Fibroblast of skin of abdomen (primary cell): Measurements from ENCODE around the gene JMJD1C.
"Not testable (repeated sequence)": the region's sequence is repeated elsewhere in the genome, so short reads cannot be mapped to it uniquely, and the experiment has no call there.

Experiments used
- DNase-seq: peaks from one replicate; pipeline ENCODE4 v3.0.0-alpha.2; 2013

The JMJD1C gene

DNA sequence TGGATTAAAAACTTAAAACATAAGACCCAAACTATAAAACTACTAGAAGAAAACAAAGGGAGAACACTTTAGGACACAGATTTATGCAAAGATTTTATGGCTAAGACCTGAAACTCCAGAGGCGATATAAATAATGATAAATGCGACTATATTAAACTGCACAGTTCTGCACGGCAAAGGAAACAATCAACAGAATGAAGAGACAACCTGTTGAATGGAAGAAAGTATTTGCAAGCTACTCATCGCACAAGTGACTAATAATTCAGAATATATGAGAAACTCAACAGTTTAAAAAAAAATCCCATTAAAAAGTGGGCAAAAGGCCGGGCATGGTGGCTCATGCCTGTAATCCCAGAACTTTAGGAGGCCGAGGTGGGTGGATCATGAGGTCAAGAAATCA is 73.6 kb downstream of the JMJD1C start:
- no peak for DNase-seq

DNA sequence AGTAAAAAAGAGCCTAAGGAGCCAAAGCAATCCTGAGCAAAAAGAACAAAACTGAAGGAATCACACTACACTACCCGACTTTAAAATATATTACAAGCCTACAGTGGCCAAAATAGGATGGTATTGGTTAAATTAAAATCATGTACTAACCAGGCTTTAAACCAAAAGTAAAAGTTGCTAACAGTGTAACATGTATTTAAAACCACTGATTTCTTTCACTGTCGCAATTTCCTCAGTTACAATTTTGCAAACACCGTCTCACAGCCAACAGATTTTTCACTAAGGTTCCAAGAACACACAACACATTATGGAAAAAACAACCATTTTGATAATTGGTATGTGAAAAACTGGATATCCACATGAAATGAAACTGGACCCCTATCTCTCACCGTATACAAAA is 74.0 kb downstream of the JMJD1C start:
- DNase-seq: no peak

DNA sequence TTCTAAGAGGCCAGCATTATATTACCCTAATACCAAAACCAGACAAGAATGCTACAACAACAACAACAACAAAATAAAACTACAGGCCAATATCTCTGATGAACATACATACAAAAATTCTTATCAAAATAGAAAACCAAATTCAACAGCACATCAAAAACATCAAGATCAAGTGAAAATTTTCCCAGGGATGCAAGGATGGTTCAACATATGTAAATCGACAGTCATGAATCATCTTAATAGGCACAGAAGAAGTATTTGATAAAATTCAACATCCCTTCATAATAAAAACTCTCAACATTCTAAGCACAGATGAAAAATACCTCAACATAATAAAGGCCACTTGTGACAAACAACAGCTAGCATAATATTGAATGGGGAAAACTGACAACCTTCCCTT is 75.3 kb downstream of the JMJD1C start:
- DNase-seq: no peak

DNA sequence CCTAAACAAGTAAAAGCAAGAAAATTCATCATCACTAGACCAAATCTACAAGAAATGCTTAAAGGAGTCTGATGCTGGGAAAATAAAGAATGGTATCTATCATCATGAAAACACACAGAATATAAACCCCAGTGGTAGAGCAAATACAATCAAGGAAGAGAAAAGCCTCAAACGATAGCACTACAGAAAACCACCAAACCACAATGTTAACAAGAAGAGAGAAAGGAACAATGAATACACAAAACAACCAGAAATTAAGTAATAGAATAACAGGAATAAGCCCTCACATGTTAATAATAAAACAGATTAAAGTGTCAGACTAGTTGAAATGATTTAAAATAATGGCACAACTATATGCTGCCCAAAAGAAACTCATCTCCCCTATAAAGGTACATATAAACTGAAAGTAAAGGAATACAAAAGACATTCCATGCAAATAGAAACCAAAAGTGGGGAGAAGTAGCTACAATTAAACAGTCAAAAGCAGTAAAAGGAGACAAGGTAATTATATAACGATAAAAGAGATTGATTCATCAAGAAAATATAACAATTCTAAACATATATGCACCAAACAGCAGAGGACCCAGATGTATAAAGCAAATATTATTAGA is 77.3 kb downstream of the JMJD1C start:
- no peak for DNase-seq

DNA sequence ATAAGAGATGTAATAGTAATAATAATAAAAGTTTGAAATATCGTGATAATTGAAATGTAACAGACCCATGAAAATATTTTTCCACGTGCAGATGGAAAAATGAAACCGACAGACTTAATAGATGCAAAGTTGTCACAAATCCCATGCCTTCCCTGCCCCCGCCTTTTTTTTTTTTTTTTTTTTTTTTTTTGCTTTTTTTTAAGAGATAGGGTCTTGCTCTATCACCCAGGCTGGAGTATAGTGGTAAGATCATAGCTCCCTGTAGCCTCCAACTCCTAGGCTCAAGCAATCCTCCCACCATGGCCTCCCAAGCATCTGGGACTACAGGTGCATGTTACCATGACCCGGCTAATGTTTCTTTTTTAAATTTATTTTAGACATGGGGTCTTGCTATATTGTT is 80.5 kb downstream of the JMJD1C start:
- no peak for DNase-seq

DNA sequence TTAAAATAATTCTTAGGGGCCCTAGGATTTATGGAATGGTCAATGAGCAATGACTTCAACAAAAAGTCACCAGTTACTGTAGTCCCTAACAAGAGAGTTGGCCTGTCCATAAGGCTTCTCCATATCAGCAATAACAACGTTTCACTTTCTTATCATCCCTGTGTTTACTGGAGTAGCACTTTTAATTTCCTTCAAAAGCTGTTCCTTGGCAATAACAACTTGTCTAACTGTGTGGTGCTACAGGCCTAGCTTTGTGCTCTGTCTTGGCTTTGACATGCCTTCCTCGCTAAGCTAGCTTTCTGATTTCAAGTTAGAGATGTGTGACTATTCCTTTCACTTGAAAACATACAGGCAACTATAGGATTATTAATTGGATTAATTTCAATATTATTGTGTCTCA is 81.1 kb downstream of the JMJD1C start:
- no peak for DNase-seq

DNA sequence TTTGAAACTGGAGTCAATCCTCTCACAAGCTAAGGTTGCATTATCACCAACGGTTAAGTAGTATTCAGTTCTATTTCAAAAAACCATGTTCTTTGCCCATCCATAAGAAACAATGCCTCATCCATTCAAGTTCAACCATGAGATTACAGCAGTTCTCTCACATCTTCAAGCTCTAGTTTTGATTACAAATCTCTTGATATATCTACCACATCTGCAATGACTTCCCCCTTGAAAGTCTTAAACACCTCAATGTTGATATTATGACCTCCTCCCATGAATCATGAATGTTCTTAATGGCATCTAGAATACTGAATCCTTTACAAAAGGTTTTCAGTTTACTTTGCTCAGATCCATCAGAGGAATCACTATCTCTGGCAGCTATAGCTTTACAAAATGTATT is 81.8 kb downstream of the JMJD1C start:
- DNase-seq: no peak

DNA sequence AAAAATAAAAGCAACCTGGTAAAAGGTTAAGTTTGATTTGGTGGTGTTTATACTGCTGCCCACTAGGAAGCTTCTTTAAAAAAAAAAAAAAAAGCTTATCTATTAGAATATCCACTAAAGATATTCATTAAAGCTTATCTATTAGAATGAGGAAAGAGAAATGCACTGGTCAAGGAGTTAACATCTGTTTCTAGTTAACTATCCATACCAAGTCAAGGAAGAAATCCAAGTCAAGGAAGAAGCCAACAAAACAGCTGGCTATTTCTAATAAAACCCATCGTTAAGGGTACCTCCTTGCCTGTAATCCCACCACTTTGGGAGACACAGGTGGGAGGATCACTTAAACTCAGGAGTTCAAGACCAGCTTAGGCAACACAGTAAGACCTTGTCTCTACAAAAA is 82.6 kb downstream of the JMJD1C start:
- no peak for DNase-seq

DNA sequence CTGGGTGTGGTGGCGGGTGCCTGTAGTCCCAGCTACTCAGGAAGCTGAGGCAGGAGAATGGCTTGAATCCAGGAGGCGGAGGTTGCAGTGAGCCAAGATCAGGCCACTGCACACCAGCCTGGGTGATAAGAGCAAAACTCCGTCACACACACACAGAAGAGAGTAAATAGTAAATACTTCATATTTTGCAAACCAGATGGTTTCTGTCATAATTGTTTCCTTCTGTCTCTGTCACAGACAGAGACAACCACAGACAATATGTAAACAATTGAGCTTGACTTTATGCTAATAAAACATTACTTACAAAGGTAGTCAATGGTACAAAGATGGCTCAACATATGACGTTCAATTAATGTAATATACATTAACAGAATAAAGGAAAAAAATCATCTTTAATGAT is 83.7 kb downstream of the JMJD1C start:
- DNase-seq: no peak

DNA sequence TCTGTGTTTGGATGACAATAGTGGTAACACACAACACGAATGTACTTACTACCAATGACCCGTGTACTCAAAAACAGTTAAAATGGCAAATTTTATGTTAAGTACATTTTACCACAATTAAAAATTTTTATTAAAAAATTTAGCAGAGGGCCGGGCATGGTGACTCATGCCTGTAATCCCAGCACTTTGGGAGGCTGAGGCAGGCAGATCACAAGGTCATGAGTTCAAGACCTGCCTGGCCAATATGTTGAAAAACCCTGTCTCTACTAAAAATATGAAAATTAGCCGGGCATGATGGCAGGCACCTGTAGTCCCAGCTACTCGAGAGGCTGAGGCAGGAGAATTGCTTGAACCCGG is 88.5 kb downstream of the JMJD1C start:
- not testable (repeated sequence) for DNase-seq

DNA sequence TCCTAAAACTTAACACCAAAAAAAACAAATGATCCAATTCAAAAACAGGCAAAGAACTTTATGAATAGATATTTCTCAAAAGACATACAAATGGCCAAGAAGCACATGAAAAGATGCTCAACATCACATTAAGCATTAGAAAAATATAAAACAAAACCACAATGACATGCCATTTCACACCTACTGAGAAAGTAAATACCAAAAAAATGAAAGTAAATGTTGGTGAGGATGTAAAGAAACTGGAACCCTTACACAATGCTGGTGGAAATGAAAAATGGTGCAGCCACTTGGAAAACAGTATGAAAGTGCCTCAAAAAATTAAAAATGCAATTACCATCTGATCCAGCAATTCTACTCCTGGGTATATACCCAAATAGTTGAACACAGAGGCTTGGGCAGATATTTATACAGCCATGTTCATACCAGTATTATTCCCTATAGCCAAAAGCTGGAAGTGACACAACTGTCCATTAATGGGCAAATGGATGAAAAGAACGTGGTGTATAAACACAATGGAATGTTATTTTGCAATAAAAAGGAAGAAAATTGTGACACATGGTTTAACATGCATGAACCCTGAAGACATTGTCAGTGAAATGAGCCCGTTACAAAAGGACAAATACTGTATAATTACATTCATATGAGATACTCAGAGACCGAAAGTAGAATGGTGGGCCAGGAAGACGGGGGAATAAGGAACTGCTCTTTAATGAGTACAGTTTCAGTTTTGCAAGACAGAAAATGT is 89.0 kb downstream of the JMJD1C start:
- DNase-seq: peak; percentile 89

DNA sequence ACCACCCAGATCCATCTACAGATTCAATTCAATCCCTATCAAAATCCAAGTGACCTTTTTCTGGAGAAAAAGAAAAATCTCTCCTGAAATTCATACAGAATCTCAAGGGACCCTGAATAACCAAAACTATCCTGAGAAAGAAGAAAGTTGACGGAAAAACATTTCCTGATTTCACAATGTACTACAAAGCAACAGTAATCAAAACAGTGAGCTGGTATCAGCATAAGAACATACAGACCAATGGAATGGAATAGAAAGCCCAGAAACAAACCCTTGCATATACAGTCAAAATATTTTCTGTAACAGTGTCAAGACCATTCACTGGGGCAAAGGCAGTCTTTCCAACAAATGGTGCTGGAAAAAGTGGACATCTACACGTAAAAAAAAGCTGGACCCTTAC is 89.9 kb downstream of the JMJD1C start:
- peak; percentile 26 for DNase-seq

DNA sequence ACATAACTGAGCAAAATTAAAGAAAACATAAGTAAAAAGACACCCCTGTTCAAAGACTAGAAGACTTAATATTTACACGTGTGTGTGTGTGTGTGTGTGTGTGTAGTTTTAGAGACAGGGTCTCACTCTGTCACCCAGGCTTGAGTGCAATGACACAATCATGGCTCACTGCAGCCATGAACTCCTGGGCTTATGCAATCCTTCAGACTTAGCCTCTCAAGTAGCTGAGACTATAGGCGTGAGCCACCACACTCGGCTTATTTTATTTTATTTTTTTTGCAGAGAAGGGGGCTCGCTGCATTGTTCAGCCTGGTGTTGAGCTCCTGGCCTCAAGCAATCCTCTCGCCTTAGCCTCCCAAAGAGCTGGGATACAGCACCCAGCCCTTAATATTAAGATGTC is 90.3 kb downstream of the JMJD1C start:
- no peak for DNase-seq

DNA sequence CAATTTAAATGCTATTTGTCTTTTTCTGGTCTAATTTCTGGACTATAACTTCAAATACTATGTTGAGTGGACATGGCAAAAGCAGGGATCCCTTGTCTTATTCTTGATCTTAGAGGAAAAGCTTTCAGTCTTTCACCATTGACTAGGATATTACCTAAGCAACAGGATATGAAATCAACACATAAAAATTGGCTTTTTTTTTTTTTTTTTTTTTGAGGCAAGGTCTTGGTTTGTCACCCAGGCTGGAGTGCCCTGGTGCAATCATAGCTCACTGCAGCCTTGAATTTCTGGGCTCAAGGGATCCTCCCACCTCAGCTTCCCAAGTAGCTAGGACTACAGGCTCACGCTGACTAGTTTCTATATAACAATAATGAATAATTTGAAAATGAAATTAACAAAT is 90.8 kb downstream of the JMJD1C start:
- DNase-seq: peak; percentile 19

DNA sequence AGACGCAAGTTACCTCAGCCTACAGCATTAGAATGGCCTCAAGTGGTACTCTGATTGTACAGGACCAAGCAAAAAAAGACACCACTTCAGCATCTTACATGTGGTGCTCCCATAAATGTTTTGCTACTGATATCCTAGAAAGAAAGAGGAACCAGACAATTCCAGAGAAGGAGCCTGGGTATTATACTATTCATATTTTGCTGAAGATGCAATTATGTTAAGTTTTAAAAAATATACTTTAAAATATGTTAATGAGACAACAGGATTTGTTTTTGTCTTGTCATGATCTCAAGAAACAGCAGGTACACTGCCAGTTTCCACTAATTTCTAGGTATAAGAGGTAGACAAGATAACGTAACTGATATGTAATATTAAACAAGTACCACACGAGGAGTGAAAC is 92.6 kb downstream of the JMJD1C start:
- no peak for DNase-seq

DNA sequence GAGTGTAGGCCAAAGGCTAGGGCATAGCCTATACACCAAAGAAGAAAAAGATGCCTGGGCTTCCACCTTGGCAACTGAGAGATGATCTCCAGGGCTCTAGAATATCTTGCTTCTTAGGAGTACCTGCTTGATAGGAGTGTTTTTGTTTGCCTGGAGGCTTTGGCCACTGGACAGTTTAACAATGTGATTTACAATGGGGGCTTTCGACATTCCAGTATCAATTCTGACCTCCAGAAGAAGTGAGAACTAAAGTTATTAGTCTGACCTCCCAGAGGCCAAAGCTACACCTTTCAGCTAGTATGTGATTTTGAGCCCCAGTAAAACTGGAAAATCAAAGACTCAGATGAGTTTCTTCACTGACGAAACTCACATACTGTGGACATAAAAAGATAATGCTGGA is 96.1 kb downstream of the JMJD1C start:
- DNase-seq: no peak

DNA sequence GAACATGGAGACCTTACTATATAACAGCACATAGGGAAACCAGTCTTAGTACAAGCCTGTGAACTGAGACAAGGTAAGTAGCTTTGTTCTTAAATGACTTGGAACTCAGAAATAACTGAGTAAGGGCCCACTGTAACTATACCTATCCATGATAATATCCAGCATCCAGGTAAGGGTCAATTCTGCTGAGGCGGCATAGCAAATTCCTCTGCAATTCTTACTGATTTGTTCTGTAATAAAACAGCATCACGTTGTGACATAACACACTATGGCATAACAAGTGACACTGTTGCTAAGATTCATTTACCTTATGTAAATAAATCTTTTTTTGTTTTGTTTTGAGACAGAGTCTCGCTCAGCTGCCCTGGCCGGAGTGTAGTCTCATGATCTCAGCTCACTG is 97.4 kb downstream of the JMJD1C start:
- no peak for DNase-seq

DNA sequence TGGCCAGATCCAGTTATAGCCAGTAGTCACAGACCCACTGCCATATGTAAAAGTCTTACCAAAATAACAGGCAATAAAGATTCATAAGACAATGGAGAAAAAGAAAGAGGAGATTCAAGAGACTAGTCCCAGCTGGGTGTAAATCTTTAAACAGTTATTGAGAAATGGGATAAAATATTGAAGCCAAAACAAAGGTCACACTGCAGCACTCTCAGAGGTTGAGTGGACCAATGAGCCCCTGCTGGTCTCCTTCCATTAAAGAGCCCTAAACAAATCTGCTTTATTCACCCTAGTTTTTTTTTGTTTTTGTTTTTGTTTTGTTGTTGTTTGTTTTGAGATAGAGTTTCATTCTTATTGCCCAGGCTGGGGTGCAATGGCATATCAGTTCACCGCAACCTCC is 98.8 kb downstream of the JMJD1C start:
- DNase-seq: no peak

DNA sequence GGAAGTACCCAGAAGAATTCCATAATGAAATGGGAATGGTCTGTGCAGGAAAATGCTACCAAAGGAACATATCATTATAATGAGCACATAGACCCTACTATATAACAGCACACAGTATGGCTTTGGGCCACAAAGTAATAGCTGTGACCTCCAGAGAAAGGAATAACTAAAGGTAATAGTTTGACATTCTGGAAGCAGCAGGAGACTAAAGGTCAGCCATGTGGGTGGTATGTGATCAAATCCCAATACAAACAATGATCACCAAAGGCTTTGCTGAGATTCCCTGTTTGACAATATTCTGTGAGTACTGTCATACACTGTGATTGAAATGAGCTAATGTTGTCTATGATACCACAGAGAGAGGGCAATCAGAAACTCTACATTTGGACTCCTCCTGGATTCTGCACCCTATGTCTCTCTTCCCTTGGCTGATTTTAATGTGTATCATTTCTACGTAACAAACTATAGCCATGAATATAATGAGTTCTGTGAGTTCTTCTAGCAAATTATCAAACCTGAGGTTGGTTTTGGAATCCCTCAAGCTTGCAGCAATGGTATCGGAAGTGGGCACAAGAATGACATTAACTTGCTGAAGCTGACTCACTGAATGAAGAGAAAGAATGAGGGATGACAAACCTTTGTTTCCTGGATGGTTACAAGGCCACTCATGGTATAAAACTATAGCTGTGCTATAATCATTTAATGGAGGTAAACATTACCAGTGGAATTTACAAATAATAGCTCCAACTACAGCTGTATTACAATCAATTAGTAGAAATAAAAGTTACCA is 99.6 kb downstream of the JMJD1C start:
- DNase-seq: peak; percentile 10

DNA sequence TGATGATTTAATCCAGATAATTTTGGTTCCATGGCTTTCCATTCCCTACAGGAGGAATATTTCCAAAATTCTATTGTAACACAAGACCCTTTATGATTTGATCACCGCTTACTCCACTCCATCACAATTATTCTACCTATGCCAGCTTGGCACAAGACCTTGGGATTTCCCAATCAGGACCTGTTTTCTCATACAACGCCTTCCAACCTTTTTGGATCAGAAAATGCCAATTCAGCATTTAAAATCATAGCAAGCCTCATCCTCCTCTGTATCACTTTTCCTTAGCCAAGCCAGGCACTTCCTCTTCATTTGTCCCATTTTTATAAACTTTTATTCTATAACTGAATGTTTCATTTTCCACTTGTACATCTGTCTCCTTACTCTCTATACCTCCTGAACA is 100.9 kb downstream of the JMJD1C start:
- no peak for DNase-seq

DNA sequence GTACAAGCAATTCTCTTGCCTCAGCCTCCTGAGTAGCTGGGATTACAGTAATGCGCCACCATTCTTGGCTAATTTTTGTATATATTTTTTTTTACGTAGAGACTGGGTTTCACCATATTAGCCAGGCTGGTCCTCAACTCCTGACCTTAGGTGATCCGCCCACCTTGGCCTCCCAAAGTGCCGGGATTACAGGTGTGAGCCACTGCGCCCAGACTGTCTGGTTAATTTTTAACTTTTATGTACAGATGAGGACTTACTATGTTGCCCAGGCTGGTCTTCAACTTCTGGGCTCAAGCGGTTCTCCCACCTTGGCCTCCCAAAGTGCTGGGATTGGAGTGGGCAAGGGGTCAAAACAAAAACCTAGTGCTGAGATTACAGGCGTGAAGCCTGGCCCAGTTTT is 101.8 kb downstream of the JMJD1C start:
- no peak for DNase-seq

DNA sequence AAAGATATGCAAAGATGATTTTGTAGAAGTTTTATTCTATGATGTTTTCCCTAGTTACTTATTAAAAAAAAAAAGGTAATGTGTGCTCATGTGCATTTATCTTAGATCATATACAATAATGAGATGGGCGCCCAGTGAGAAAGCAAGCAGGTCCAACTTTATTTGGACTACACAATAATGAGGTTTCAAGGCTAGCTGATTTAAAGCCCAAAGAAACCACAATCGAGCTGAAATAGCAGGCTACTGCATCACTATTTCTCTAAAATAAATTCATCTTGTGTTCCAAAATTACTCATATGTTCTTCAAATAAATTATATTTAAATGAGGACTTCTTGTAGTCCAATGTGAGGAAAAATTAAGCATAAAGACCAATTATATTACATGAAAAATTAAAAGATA is 110.1 kb downstream of the JMJD1C start:
- DNase-seq: no peak

DNA sequence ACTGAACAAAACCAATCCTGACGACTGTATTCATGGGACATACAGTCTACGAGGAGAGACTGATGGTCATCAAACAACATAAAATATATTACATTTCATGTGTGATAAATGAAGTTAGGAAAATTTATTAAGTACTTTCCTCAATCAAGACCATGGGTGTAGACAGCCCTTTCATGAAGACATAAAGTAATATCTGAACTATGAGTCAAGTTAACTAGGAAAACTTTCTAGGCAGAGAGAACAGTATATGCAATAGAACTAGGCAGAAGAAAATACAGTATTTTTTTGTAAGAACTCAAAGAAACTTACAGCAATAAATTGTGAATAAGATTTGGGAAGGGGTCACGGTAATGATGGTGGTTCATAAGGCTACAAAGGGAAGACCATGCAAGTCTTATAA is 112.8 kb downstream of the JMJD1C start:
- no peak for DNase-seq

DNA sequence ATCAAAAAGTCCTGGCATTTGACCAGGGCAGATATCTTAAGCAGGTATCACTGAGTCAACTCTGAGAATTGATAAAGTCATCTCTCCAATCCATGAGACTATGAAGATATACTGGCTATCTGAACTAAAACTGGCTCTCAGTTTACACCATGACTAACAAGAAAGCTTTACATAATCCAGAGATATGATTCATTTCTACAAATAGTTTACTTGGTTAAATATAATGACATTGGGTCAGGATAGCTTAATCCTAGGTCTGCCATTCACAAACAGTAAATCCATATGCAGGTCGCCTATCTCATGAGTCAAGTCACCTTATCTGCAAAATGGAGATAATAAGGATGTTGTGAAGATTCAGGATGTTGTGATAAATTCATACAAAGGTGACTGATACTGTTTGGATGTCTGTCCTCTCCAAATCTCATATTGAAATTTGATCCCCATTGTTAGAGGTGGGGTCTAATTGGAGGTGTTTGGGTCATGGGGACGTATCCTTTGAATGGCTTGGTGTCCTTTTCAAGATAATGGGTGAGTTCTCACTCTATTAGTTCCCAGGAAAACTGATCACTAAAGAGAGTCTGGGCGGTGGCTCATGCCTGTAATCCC is 117.4 kb downstream of the JMJD1C start:
- no peak for DNase-seq
